ENCODE results near the gene DMD. TPM values are rescaled to one million over a fixed set of nuclear protein-coding genes. Genes with fewer than 3 reads are reported as not detected.

DMD gene
- total RNA-seq, 1 experiment from 2014 or later, result 25.3 TPM

DNA sequence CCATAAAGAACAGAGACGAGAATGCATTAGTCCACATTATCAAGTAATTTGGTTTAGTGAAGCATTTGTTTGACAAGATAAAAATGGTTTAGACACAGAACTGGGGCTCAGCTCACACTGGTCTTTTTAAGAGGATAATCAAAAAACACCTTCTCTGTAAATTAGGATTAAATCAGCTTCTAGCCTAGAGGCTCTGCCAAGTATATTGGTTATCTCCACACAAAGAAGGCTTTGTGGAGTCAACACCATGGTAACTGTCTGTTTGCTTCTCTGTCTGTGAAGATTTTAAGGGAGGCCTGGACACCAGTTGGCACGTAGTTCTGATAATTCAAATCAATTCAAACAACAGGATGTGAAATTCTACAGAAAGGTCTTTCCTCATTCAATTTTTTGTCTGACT, 687.0 kb downstream of the DMD start:
- intact Hi-C loops (cut with micrococcal nuclease; ENCODE audit: unreplicated experiment), result no loop called here
- Histone ChIP-seq H3K9me2 (ENCODE audit: insufficient read depth) (no peaks in the 10 kb centered on the region), H3K79me2 (ENCODE audit: low read depth) (no peaks in the 10 kb centered on the region), H3K27me3 (ENCODE audit: insufficient read depth, low read depth) (no peaks in the 10 kb centered on the region), H3K9me3 (ENCODE audit: insufficient read depth, low read depth) (no peaks in the 10 kb centered on the region), H2AFZ (no peak overlapping the region), H3K27ac (no peak overlapping the region), H4K20me1 (ENCODE audit: insufficient read depth) (no peaks in the 10 kb centered on the region), H3F3A (ENCODE audit: insufficient read depth, low read depth) (no peaks in the 10 kb centered on the region), H3K4me2 (no peak overlapping the region), H3K4me3 (no peak overlapping the region), H3K4me1 (replicated peaks; ENCODE audit: insufficient read depth) (no peaks in the 10 kb centered on the region), H3K36me3 (ENCODE audit: low read depth) (no peaks in the 10 kb centered on the region)
- POLR2A ChIA-PET (ENCODE audit: unreplicated experiment), result no interaction called here
- TF ChIP-seq EZH2 (IDR thresholded peaks at IDR 0.05; ENCODE audit: low read depth), result no peak
- TF ChIP-seq CTCF (conservative IDR thresholded peaks at IDR 0.05), result no peak
- BruUV-seq (replicated peaks), result no TSS peak
- no peak for DNase-seq
- CTCF ChIA-PET, result no interaction called here

DNA sequence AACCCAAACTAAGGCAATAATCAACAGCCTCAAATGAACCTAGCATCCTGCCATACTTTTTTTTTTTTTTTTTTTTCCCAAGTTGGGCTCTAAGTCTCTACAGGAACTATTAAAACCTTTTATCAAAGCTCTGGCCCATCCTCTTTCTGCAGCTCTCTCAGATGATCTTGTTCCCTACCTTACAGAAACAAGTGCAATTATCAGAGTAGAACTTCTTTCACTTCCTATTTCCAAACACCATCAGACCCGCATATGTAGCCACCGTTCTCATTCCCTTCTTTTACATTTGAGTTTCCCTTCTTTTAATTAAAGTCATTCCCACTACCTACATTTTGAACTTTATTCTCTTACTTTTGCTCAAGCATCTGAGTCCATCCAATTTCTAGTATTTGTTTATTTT, 690.6 kb downstream of the DMD start:
- H3K4me1 ChIP-seq (replicated peaks; ENCODE audit: insufficient read depth), result no peaks in the 10 kb centered on the region
- H3K4me3 ChIP-seq, result no peak overlapping the region
- H3K27ac ChIP-seq, result no peak overlapping the region
- H3K4me2 ChIP-seq, result no peak overlapping the region
- no peaks in the 10 kb centered on the region for H3K36me3 ChIP-seq (ENCODE audit: low read depth)
- H3K79me2 ChIP-seq (ENCODE audit: low read depth), result no peaks in the 10 kb centered on the region
- H3K27me3 ChIP-seq (ENCODE audit: insufficient read depth, low read depth), result no peaks in the 10 kb centered on the region
- no peaks in the 10 kb centered on the region for H3K9me2 ChIP-seq (ENCODE audit: insufficient read depth)
- POLR2A ChIA-PET (ENCODE audit: unreplicated experiment), result no interaction called here
- no peak overlapping the region for H2AFZ ChIP-seq
- intact Hi-C loops (cut with micrococcal nuclease; ENCODE audit: unreplicated experiment), result no loop called here
- H3F3A ChIP-seq (ENCODE audit: insufficient read depth, low read depth), result no peaks in the 10 kb centered on the region
- no peaks in the 10 kb centered on the region for H4K20me1 ChIP-seq (ENCODE audit: insufficient read depth)
- BruUV-seq (replicated peaks), result no TSS peak
- DNase-seq, result no peak
- TF ChIP-seq CTCF (conservative IDR thresholded peaks at IDR 0.05) (no peak), EZH2 (IDR thresholded peaks at IDR 0.05; ENCODE audit: low read depth) (no peak)
- CTCF ChIA-PET, result no interaction called here
- H3K9me3 ChIP-seq (ENCODE audit: insufficient read depth, low read depth), result no peaks in the 10 kb centered on the region

DNA sequence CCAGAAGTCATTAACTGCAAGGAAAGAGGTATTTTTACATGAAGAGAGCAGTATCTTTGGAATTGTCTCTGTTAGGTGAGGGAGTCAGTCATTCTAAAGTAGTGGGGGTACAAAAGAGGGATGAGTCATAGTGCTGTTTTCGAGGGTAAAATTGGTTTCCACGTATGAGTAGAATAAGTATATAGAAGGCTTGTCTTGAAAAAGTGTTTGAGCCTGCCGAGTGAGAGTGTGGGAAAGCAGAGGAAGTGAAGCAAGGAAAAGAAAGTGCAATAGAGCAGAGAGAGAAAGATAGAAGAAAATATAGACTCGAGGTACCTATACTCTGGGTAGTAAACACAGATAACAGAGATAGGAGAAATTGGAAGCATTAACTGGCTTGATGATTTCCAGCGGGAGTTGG, 696.4 kb downstream of the DMD start:
- POLR2A ChIA-PET (ENCODE audit: unreplicated experiment), result no interaction called here
- intact Hi-C loops (cut with micrococcal nuclease; ENCODE audit: unreplicated experiment), result no loop called here
- CTCF ChIA-PET, result no interaction called here
- H3F3A ChIP-seq (ENCODE audit: insufficient read depth, low read depth), result no peaks in the 10 kb centered on the region
- H3K9me2 ChIP-seq (ENCODE audit: insufficient read depth), result no peaks in the 10 kb centered on the region
- H3K36me3 ChIP-seq (ENCODE audit: low read depth), result no peaks in the 10 kb centered on the region
- no peaks in the 10 kb centered on the region for H3K79me2 ChIP-seq (ENCODE audit: low read depth)
- H3K4me2 ChIP-seq, result no peak overlapping the region
- no peak for TF ChIP-seq EZH2 (IDR thresholded peaks at IDR 0.05; ENCODE audit: low read depth)
- no peak for TF ChIP-seq CTCF (conservative IDR thresholded peaks at IDR 0.05)
- H3K9me3 ChIP-seq (ENCODE audit: insufficient read depth, low read depth), result no peaks in the 10 kb centered on the region
- H3K27me3 ChIP-seq (ENCODE audit: insufficient read depth, low read depth), result no peaks in the 10 kb centered on the region
- H4K20me1 ChIP-seq (ENCODE audit: insufficient read depth), result no peaks in the 10 kb centered on the region
- no peak overlapping the region for H3K27ac ChIP-seq
- no TSS peak for BruUV-seq (replicated peaks)
- H3K4me1 ChIP-seq (replicated peaks; ENCODE audit: insufficient read depth), result no peaks in the 10 kb centered on the region
- no peak overlapping the region for H3K4me3 ChIP-seq
- no peak for DNase-seq
- H2AFZ ChIP-seq, result no peak overlapping the region
